Body of pancreas (tissue), 4 donors: ENCODE data around the gene CIROP. TPM values are rescaled to one million over a fixed set of nuclear protein-coding genes. Genes with fewer than 3 reads are reported as not detected.

Experiments used
- ATAC-seq: fragments of 150-250 bp; one replicate; pipeline ENCODE4 v1.9.1; 2016
- DNase-seq, 4 donors: peaks; one replicate each; pipeline ENCODE4 v3.0.0-alpha.2; 2019
- H3K27ac ChIP-seq, 4 donors: fragments of 200-600 bp; sonication (generic); 1 replicate in 3 of 4; 2 replicates in 1 of 4; pipeline versions ENCODE4 v1.5.1 to v1.6.1; 2016 to 2019; ENCODE audit warnings: mild to moderate bottlenecking in 1 of 4, mixed read lengths in 1 of 4, moderate library complexity in 1 of 4
- H3K27me3 ChIP-seq, 2 donors: fragments of 200-600 bp; sonication (generic); one replicate each; pipeline ENCODE4 v1.6.0; 2016; ENCODE audit warnings: mild to moderate bottlenecking in 1 of 2
- H3K36me3 ChIP-seq, 2 donors: fragments of 200-600 bp; sonication (generic); replicated peaks in 1 of 2; 2 replicates each; pipeline ENCODE4 v1.5.1; 2016; ENCODE audit warnings: low read depth in 2 of 2; ENCODE audit not compliant: insufficient read depth in 1 of 2
- H3K4me1 ChIP-seq: fragments of 200-600 bp; sonication (generic); one replicate; pipeline ENCODE4 v1.6.0; 2016
- H3K4me3 ChIP-seq, 2 donors: fragments of 200-600 bp; sonication (generic); 1 replicate in 1 of 2; 2 replicates in 1 of 2; pipeline ENCODE4 v1.5.1; 2016 to 2019
- H3K9me3 ChIP-seq, 3 donors: fragments of 200-600 bp; sonication (generic); 1 replicate in 2 of 3; 2 replicates in 1 of 3; pipeline ENCODE4 v1.5.1; 2016
- CTCF ChIP-seq, 7 experiments: fragments of 450-650 bp in 4 of 7; fragments of 200-600 bp in 3 of 7; sonication (generic) in 3 of 7; IDR thresholded peaks; one replicate each; pipeline ENCODE4 v1.5.1; 2016 to 2019; ENCODE audit warnings: antibody characterized with exemption in 7 of 7
- POLR2A ChIP-seq, 3 donors: fragments of 450-650 bp; IDR thresholded peaks; one replicate each; pipeline ENCODE4 v1.6.1; 2016; ENCODE audit warnings: antibody characterized with exemption in 3 of 3, mild to moderate bottlenecking in 2 of 3
- WGBS, 2 donors: methylation state at CpG; one replicate each; pipeline ENCODE4 v1.1.5; 2017; 5-methylcytosine and 5-hydroxymethylcytosine counted together
- intact Hi-C: fragments of 100-400 bp; cut with DNase I; formaldehyde crosslinking; loops from one replicate; pipeline ENCODE4 v1.15.1; 2023
- total RNA-seq, 2 donors: library from RNA; depleted of rRNA; stranded (reverse); fragments of >200 nt; gene quantifications; one replicate each; pipeline ENCODE4 v1.1.0, GENCODE V29; 2016

The CIROP gene
- total RNA-seq, 2 donors from 2014 or later, result not detected

GRCh38 chr14:23128969-23129758, 24.4 kb upstream of the CIROP start:
- DNase-seq (no peak), ATAC-seq (no peak)
- 86 to 88% methylated on average over 7 of the region's 7 CpGs for WGBS, 2 donors
- Histone ChIP-seq H3K36me3 (no peaks in the 10 kb centered on the region), H3K27ac (no peak overlapping the region), H3K4me3 (no peak overlapping the region), H3K27me3 (no peaks in the 10 kb centered on the region), H3K4me1 (no peaks in the 10 kb centered on the region), H3K9me3 (no peaks in the 10 kb centered on the region)
- TF ChIP-seq POLR2A (IDR thresholded peaks at IDR 0.05) (no peak), CTCF (IDR thresholded peaks at IDR 0.05) (no peak)
- intact Hi-C loops, result no loop called here

- intact Hi-C loops, result no loop called here
- 85 to 89% methylated on average over 2 to 3 of the region's 3 CpGs for WGBS, 2 donors
Measured at GRCh38 chr14:23127861-23128260, 23.1 kb upstream of the CIROP start.

GRCh38 chr14:23126548-23127278, 21.9 kb upstream of the CIROP start:
- H3K9me3 ChIP-seq, result no peaks in the 10 kb centered on the region
- intact Hi-C loops, result no loop called here
- TF ChIP-seq POLR2A (IDR thresholded peaks at IDR 0.05) (no peak), CTCF (IDR thresholded peaks at IDR 0.05) (no peak)
- 77 to 89% methylated on average over 5 to 8 of the region's 8 CpGs for WGBS, 2 donors
- H3K4me1 ChIP-seq, result peaks cover 9% of the 10 kb centered on the region
- ATAC-seq (no peak), DNase-seq (no peak)
- no peaks in the 10 kb centered on the region for H3K27me3 ChIP-seq
- no peak overlapping the region for H3K27ac ChIP-seq
- H3K4me3 ChIP-seq, result no peak overlapping the region
- H3K36me3 ChIP-seq, result no peaks in the 10 kb centered on the region

More at GRCh38 chr14:23127861-23128260, 23.1 kb upstream of the CIROP start:
- no peaks in the 10 kb centered on the region for H3K36me3 ChIP-seq
- DNase-seq (no peak), ATAC-seq (no peak)
- no peak overlapping the region for H3K4me3 ChIP-seq
- H3K9me3 ChIP-seq, result no peaks in the 10 kb centered on the region
- TF ChIP-seq CTCF (IDR thresholded peaks at IDR 0.05), result no peak
- no peak for TF ChIP-seq POLR2A (IDR thresholded peaks at IDR 0.05)
- H3K27me3 ChIP-seq, result no peaks in the 10 kb centered on the region
- no peak overlapping the region for H3K27ac ChIP-seq
- peaks cover 9% of the 10 kb centered on the region for H3K4me1 ChIP-seq

GRCh38 chr14:23125933-23126524, 21.2 kb upstream of the CIROP start:
- Histone ChIP-seq H3K4me3 (no peak overlapping the region), H3K27ac (no peak overlapping the region), H3K27me3 (no peaks in the 10 kb centered on the region), H3K36me3 (no peaks in the 10 kb centered on the region), H3K4me1 (peaks cover 9% of the 10 kb centered on the region), H3K9me3 (no peaks in the 10 kb centered on the region)
- TF ChIP-seq POLR2A (IDR thresholded peaks at IDR 0.05), result no peak
- no peak for TF ChIP-seq CTCF (IDR thresholded peaks at IDR 0.05)
- DNase-seq, result no peak
- ATAC-seq, result no peak
- WGBS, 2 donors, result 69 to 73% methylated on average over 8 to 9 of the region's 9 CpGs
- intact Hi-C loops, result no loop called here
